Transverse colon (tissue), 4 donors: Measurements from ENCODE around the gene RIT2. TPM values are rescaled to one million over a fixed set of nuclear protein-coding genes. Genes with fewer than 3 reads are reported as not detected.

ENCODE experiments used
- DNase-seq: peaks from one replicate; pipeline ENCODE4 v3.0.0-alpha.2; 2019
- H3K27ac ChIP-seq, 4 donors: fragments of 200-600 bp; sonication (generic); 2 replicates each; pipeline ENCODE4 v1.5.1; 2016 to 2018; ENCODE audit warnings: inconsistent platforms in 4 of 4
- H3K27me3 ChIP-seq: fragments of 200-600 bp; sonication (generic); 2 replicates; pipeline ENCODE4 v1.5.1; 2017; ENCODE audit warnings: inconsistent platforms
- H3K36me3 ChIP-seq, 4 donors: fragments of 200-600 bp; sonication (generic); 2 replicates each; pipeline ENCODE4 v1.5.1; 2017 to 2019; ENCODE audit warnings: inconsistent platforms in 4 of 4
- H3K4me1 ChIP-seq, 4 donors: fragments of 200-600 bp; sonication (generic); 2 replicates each; pipeline ENCODE4 v1.5.1; 2017 to 2020; ENCODE audit warnings: inconsistent platforms in 4 of 4
- H3K4me3 ChIP-seq, 4 donors: fragments of 200-600 bp; sonication (generic); 1 replicate in 1 of 4; 2 replicates in 3 of 4; pipeline versions ENCODE4 v1.5.1 to v1.6.1; 2017 to 2019; ENCODE audit warnings: inconsistent platforms in 4 of 4
- H3K9me3 ChIP-seq, 2 donors: fragments of 200-600 bp; sonication (generic); 2 replicates each; pipeline ENCODE4 v1.5.1; 2017 to 2019; ENCODE audit warnings: inconsistent platforms in 2 of 2
- EP300 ChIP-seq: sonication (generic); formaldehyde crosslinking; IDR thresholded peaks from one replicate; pipeline ENCODE4 v1.6.1; 2017; ENCODE audit warnings: antibody characterized with exemption, low read depth
- POLR2A ChIP-seq: fragments of 450-650 bp; IDR thresholded peaks from one replicate; pipeline ENCODE4 v1.6.1; 2016; ENCODE audit warnings: antibody characterized with exemption, mild to moderate bottlenecking, moderate library complexity
- POLR2AphosphoS5 ChIP-seq, 3 donors: sonication (generic); formaldehyde crosslinking; IDR thresholded peaks; one replicate each; pipeline ENCODE4 v1.6.1; 2016; ENCODE audit warnings: antibody characterized with exemption in 3 of 3
- WGBS, 2 donors: methylation state at CpG; one replicate each; pipeline ENCODE4 v1.1.5; 2018; ENCODE audit warnings: low coverage in 1 of 2; 5-methylcytosine and 5-hydroxymethylcytosine counted together
- in situ Hi-C, 4 donors: fragments of 200-750 bp; cut with MboI; loops; one replicate each; pipeline versions ENCODE4 v1.15.0 to v1.15.1; 2017; ENCODE audit warnings: low sequenced_read_pairs in 3 of 4, low pct_ligation_motif_present in 1 of 4, low pct_unique_long_range_greater_than_20kb in 1 of 4
- intact Hi-C: fragments of 100-400 bp; cut with DNase I; formaldehyde crosslinking; loops from one replicate; pipeline ENCODE4 v1.15.1; 2023; ENCODE audit warnings: low total_unique reads
- total RNA-seq, 4 donors: library from RNA; depleted of rRNA; stranded (reverse); fragments of >200 nt; gene quantifications; one replicate each; pipeline ENCODE4 v1.1.0, GENCODE V29; 2016
- TF ChIP-seq, protein P1 (sequence below), 5 experiments: fragments of 200-600 bp in 3 of 5; fragments of 450-650 bp in 2 of 5; sonication (generic) in 3 of 5; IDR thresholded peaks; 1 replicate in 2 of 5; 2 replicates in 3 of 5; pipeline ENCODE4 v1.5.1; 2016 to 2017; ENCODE audit warnings: antibody characterized with exemption in 5 of 5, inconsistent platforms in 3 of 5, mild to moderate bottlenecking in 2 of 5, moderate library complexity in 1 of 5

Gene RIT2
- total RNA-seq, 4 donors from 2014 or later = not detected

DNA sequence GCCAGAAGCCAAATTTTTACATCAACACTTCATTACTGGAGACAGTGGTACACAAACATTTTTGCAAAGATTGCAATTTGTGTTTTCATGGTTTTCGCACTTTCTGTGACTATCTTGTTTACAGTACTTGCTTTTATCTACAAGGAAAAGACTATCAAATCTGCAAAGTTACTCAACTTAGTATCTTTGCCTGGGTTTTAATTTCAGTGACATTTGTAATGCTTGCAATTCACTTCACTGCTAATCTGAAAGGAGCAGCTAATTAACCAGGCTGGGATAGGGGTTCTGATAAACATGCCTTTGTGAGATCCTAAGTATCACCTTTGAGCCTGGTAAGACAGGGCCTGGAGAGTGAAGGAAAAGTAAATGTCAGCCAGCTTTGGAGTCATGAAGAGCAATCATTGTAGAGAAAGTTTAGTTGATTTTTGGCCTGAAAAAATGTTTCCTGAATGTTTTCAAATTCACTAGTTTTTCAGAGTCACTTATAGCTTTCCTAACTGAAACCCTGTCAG lies 194.2 kb downstream of the RIT2 start:
- Histone ChIP-seq H3K27ac (no peak overlapping the region), H3K4me1 (no peaks in the 10 kb centered on the region), H3K27me3 (no peaks in the 10 kb centered on the region), H3K9me3 (no peaks in the 10 kb centered on the region), H3K4me3 (no peak overlapping the region), H3K36me3 (no peaks in the 10 kb centered on the region)
- in situ Hi-C loops (no loop called here), intact Hi-C loops (no loop called here)
- WGBS, 2 donors = 64 to 73% methylated on average over 1 of the region's 1 CpG
- DNase-seq = no peak
- TF ChIP-seq POLR2A (no peak), EP300 (no peak), POLR2AphosphoS5 (IDR thresholded peaks at IDR 0.05) (no peak)
- TF ChIP-seq, protein P1, sequence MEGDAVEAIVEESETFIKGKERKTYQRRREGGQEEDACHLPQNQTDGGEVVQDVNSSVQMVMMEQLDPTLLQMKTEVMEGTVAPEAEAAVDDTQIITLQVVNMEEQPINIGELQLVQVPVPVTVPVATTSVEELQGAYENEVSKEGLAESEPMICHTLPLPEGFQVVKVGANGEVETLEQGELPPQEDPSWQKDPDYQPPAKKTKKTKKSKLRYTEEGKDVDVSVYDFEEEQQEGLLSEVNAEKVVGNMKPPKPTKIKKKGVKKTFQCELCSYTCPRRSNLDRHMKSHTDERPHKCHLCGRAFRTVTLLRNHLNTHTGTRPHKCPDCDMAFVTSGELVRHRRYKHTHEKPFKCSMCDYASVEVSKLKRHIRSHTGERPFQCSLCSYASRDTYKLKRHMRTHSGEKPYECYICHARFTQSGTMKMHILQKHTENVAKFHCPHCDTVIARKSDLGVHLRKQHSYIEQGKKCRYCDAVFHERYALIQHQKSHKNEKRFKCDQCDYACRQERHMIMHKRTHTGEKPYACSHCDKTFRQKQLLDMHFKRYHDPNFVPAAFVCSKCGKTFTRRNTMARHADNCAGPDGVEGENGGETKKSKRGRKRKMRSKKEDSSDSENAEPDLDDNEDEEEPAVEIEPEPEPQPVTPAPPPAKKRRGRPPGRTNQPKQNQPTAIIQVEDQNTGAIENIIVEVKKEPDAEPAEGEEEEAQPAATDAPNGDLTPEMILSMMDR (IDR thresholded peaks at IDR 0.05) = no peak

GRCh38 chr18:42920621-42921020 lies 194.9 kb downstream of the RIT2 start:
- no peaks in the 10 kb centered on the region for H3K9me3 ChIP-seq
- no peaks in the 10 kb centered on the region for H3K4me1 ChIP-seq
- in situ Hi-C loops (no loop called here), intact Hi-C loops (no loop called here)
- no peak for TF ChIP-seq POLR2AphosphoS5 (IDR thresholded peaks at IDR 0.05)
- no peak for TF ChIP-seq EP300
- TF ChIP-seq, protein P1 (IDR thresholded peaks at IDR 0.05) = no peak
- TF ChIP-seq POLR2A = no peak
- no peak overlapping the region for H3K4me3 ChIP-seq
- no peaks in the 10 kb centered on the region for H3K36me3 ChIP-seq
- no peak for DNase-seq
- H3K27me3 ChIP-seq = no peaks in the 10 kb centered on the region
- WGBS, 2 donors = 26 to 30% methylated on average over 1 of the region's 1 CpG
- H3K27ac ChIP-seq = no peak overlapping the region

- Histone ChIP-seq H3K36me3 (no peaks in the 10 kb centered on the region), H3K4me1 (no peaks in the 10 kb centered on the region), H3K27ac (no peak overlapping the region), H3K4me3 (no peak overlapping the region), H3K27me3 (no peaks in the 10 kb centered on the region), H3K9me3 (no peaks in the 10 kb centered on the region)
- no peak for DNase-seq
- intact Hi-C loops = no loop called here
- in situ Hi-C loops = no loop called here
- WGBS, 2 donors = 19 to 43% methylated on average over 2 of the region's 2 CpGs
- TF ChIP-seq EP300 (no peak), POLR2A (no peak), POLR2AphosphoS5 (IDR thresholded peaks at IDR 0.05) (no peak)
- TF ChIP-seq, protein P1 (IDR thresholded peaks at IDR 0.05) = no peak
Measured at GRCh38 chr18:42915299-42915698, 200.2 kb downstream of the RIT2 start.

DNA sequence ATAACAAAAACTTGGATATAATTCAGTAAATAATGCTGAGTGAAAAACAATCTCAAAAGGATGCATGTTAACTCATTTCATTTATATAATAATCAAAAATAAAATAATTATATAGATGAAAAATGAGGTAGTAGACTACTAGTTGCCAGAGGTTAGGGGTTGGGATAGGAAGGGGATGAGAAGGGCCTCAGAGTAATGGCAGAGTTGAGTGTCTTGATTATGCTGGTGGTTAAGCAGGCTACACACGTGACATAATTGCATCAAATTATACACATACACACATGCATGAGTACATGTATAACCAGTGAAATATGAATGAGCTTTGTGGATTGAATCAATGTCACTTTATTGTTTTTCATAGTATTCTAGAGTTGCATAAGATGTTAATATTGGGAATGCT lies 201.0 kb downstream of the RIT2 start:
- TF ChIP-seq POLR2AphosphoS5 (IDR thresholded peaks at IDR 0.05) = no peak
- no peak for TF ChIP-seq EP300
- TF ChIP-seq, protein P1 (IDR thresholded peaks at IDR 0.05) = no peak
- TF ChIP-seq POLR2A = no peak
- Histone ChIP-seq H3K9me3 (no peaks in the 10 kb centered on the region), H3K27ac (no peak overlapping the region), H3K4me1 (no peaks in the 10 kb centered on the region), H3K27me3 (no peaks in the 10 kb centered on the region), H3K36me3 (no peaks in the 10 kb centered on the region), H3K4me3 (no peak overlapping the region)
- DNase-seq = no peak
- in situ Hi-C loops = no loop called here
- intact Hi-C loops = no loop called here
- WGBS, 2 donors = 75 to 78% methylated on average over 1 of the region's 1 CpG
